ENCODE results near the gene ZNRD2.

Gene ZNRD2

GRCh38 chr11:65606876-65607613, 36.8 kb downstream of the ZNRD2 start:
- in situ Hi-C loops (cut with MboI; ENCODE audit: low sequenced_read_pairs), result no loop called here

- in situ Hi-C loops (cut with MboI; ENCODE audit: low sequenced_read_pairs), result no loop called here
Observed at GRCh38 chr11:65607614-65608426, 37.5 kb downstream of the ZNRD2 start.

- in situ Hi-C loops (cut with MboI; ENCODE audit: low sequenced_read_pairs), result no loop called here
Observed at GRCh38 chr11:65609229-65609628, 39.0 kb downstream of the ZNRD2 start.

GRCh38 chr11:65609665-65610064, 39.4 kb downstream of the ZNRD2 start:
- in situ Hi-C loops (cut with MboI; ENCODE audit: low sequenced_read_pairs), result no loop called here

- in situ Hi-C loops (cut with MboI; ENCODE audit: low sequenced_read_pairs), result no loop called here
Observed at GRCh38 chr11:65610404-65610803, 40.1 kb downstream of the ZNRD2 start.

GRCh38 chr11:65611028-65611757, 40.9 kb downstream of the ZNRD2 start:
- in situ Hi-C loops (cut with MboI; ENCODE audit: low sequenced_read_pairs), result no loop called here

GRCh38 chr11:65611758-65612603, 41.7 kb downstream of the ZNRD2 start:
- in situ Hi-C loops (cut with MboI; ENCODE audit: low sequenced_read_pairs), result no loop called here

- in situ Hi-C loops (cut with MboI; ENCODE audit: low sequenced_read_pairs), result no loop called here
Observed at GRCh38 chr11:65612691-65613090, 42.4 kb downstream of the ZNRD2 start.

GRCh38 chr11:65613091-65613928, 43.0 kb downstream of the ZNRD2 start:
- in situ Hi-C loops (cut with MboI; ENCODE audit: low sequenced_read_pairs), result no loop called here

GRCh38 chr11:65615229-65615949, 45.1 kb downstream of the ZNRD2 start, which contains the start of gene PCNX3:
TSS of gene PCNX3 (plus strand) at chr11:65615776. CDS start at chr11:65616312, 536 bp downstream.
- in situ Hi-C loops (cut with MboI; ENCODE audit: low sequenced_read_pairs), result no loop called here

GRCh38 chr11:65615950-65616574, 45.8 kb downstream of the ZNRD2 start:
- in situ Hi-C loops (cut with MboI; ENCODE audit: low sequenced_read_pairs), result no loop called here

- in situ Hi-C loops (cut with MboI; ENCODE audit: low sequenced_read_pairs), result no loop called here
Observed at GRCh38 chr11:65616575-65617001, 46.3 kb downstream of the ZNRD2 start.

GRCh38 chr11:65617136-65617850, 47.0 kb downstream of the ZNRD2 start:
- in situ Hi-C loops (cut with MboI; ENCODE audit: low sequenced_read_pairs), result no loop called here

GRCh38 chr11:65617990-65618751, 47.9 kb downstream of the ZNRD2 start:
- in situ Hi-C loops (cut with MboI; ENCODE audit: low sequenced_read_pairs), result no loop called here

- in situ Hi-C loops (cut with MboI; ENCODE audit: low sequenced_read_pairs), result no loop called here
Observed at GRCh38 chr11:65618763-65619162, 48.5 kb downstream of the ZNRD2 start.

- in situ Hi-C loops (cut with MboI; ENCODE audit: low sequenced_read_pairs), result no loop called here
Observed at GRCh38 chr11:65619281-65619928, 49.1 kb downstream of the ZNRD2 start.

- in situ Hi-C loops (cut with MboI; ENCODE audit: low sequenced_read_pairs), result no loop called here
Observed at GRCh38 chr11:65620666-65621065, 50.4 kb downstream of the ZNRD2 start.

Data from HL-60/S4 treated with phorbol 12-myristate 13-acetate at 8.2 ng/mL for 4 days and 3 days (cell line).